Left lung (tissue), 10 donors: ENCODE measurements around the gene CCDC33. TPM values are rescaled to one million over a fixed set of nuclear protein-coding genes. Genes with fewer than 3 reads are reported as not detected.

Source experiments
- ATAC-seq: fragments of 200-7000 bp; cut with Tn5 transposase; one replicate; pipeline ENCODE4 v1.9.1; 2020; ENCODE audit warnings: moderate library complexity
- DNase-seq, 4 donors: peaks; one replicate each; pipeline ENCODE4 v3.0.0-alpha.2; 2013 to 2020
- H3K27ac ChIP-seq, 2 donors: fragments of 200-600 bp; sonication (generic) in 1 of 2; one replicate each; pipeline versions ENCODE4 v1.5.0 to v1.8.0; 2020 to 2021
- H3K27me3 ChIP-seq, 2 donors: fragments of 200-600 bp; sonication (generic) in 1 of 2; one replicate each; pipeline versions ENCODE4 v1.5.0 to v1.8.0; 2020 to 2021
- H3K36me3 ChIP-seq, 2 donors: fragments of 200-600 bp; sonication (generic) in 1 of 2; one replicate each; pipeline versions ENCODE4 v1.5.0 to v1.8.0; 2020 to 2021
- H3K4me1 ChIP-seq, 2 donors: fragments of 200-600 bp; one replicate each; pipeline ENCODE4 v1.8.0; 2021
- H3K4me3 ChIP-seq, 2 donors: fragments of 200-600 bp; sonication (generic) in 1 of 2; one replicate each; pipeline versions ENCODE4 v1.5.0 to v1.8.0; 2020 to 2021; ENCODE audit warnings: mild to moderate bottlenecking in 1 of 2
- H3K9me3 ChIP-seq, 2 donors: fragments of 200-600 bp; sonication (generic) in 1 of 2; one replicate each; pipeline versions ENCODE4 v1.5.0 to v1.8.0; 2020 to 2021
- CTCF ChIP-seq, 2 donors: fragments of 200-600 bp; sonication (generic) in 1 of 2; IDR thresholded peaks; one replicate each; pipeline versions ENCODE4 v1.5.0 to v1.8.0; 2021; ENCODE audit warnings: antibody characterized with exemption in 2 of 2
- intact Hi-C, 2 donors: fragments of 100-400 bp; cut with DNase I; formaldehyde crosslinking; loops; one replicate each; pipeline versions ENCODE4 v1.11.2 to v1.14.2; 2022
- polyA plus RNA-seq, 6 donors: library from polyadenylated mRNA; unstranded; fragments of 120-200 nt; gene quantifications; one replicate each; pipeline ENCODE4 v1.2.1, GENCODE V29; 2013; ENCODE audit not compliant: insufficient read length in 6 of 6
- total RNA-seq, 2 donors: library from RNA; stranded (reverse); fragmentation: NEBNext Ultra II Directional; extraction: Animal tissue kit (Norgen Biotek cat#: 25700); gene quantifications; one replicate each; pipeline ENCODE4 v1.2.1, GENCODE V29; 2021
- donor health status: DM: no; HTN: yes; CAD: no.
- donor health status: DM: no; HTN: no; CAD: no.

Gene CCDC33
- total and polyA plus RNA-seq, 8 donors, result 1.00 to 3.2 (median 1.9) TPM; not detected in 1

DNA sequence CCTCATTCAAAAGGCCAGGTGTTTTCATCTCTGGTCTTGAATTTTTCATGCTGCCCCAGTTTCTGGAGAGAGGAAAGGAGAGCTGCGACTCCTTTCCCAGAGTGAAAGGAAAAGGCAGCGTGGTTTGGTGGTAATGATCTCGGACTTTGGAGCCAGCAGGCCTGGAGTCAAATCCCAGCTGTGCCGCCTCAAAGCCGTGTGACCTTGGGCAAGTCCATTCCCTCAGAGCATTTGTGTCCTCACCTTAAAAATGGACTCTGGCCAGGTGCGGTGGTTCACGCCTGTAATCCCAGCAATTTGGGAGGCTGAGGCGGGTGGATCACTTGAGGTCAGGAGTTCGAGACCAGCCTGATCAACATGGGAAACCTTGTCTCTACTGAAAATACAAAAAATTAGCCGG is 4.7 kb upstream of the CCDC33 start:
- no peak for ATAC-seq
- Histone ChIP-seq H3K27ac (no peak overlapping the region), H3K4me1 (no peaks in the 10 kb centered on the region), H3K36me3 (no peaks in the 10 kb centered on the region), H3K4me3 (no peak overlapping the region), H3K9me3 (no peaks in the 10 kb centered on the region), H3K27me3 (peaks cover 0 to 12% of the 10 kb centered on the region in 2 donors)
- intact Hi-C loops, result no loop called here
- no peak for DNase-seq
- no peak for TF ChIP-seq CTCF (IDR thresholded peaks at IDR 0.05)

DNA sequence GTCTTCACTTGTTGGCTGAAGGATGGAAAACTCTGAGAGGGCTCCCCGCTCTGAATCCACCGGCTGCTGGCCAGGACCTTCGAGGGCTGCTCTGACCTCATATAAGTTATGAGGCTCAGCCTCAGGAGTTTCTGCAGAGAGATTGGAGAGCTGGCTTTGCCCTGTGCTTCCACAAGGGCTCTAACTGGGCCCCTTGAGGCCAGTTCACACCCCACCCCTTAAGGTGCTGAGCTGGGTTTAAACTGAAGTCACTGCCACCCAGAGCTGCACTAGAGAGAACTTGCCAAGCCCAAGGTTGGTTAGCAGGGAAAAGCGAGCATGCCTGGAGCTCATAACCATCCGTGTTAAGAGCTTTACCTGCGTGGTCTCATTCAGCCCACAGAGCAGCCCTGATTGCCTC is 2.8 kb upstream of the CCDC33 start:
- intact Hi-C loops, result no loop called here
- DNase-seq, result no peak
- ATAC-seq, result no peak
- Histone ChIP-seq H3K27ac (no peak overlapping the region), H3K4me3 (no peak overlapping the region), H3K9me3 (no peaks in the 10 kb centered on the region), H3K36me3 (no peaks in the 10 kb centered on the region), H3K4me1 (no peaks in the 10 kb centered on the region), H3K27me3 (peaks cover 0 to 10% of the 10 kb centered on the region in 2 donors)
- TF ChIP-seq CTCF (IDR thresholded peaks at IDR 0.05), result no peak

- H3K4me1 ChIP-seq, result no peaks in the 10 kb centered on the region
- no peak for TF ChIP-seq CTCF (IDR thresholded peaks at IDR 0.05)
- H3K27ac ChIP-seq, result no peak overlapping the region
- no peaks in the 10 kb centered on the region for H3K36me3 ChIP-seq
- H3K9me3 ChIP-seq, result no peaks in the 10 kb centered on the region
- H3K4me3 ChIP-seq, result no peak overlapping the region
- H3K27me3 ChIP-seq, result peaks cover 0 to 4% of the 10 kb centered on the region in 2 donors
- no peak for DNase-seq
- intact Hi-C loops, result no loop called here
- ATAC-seq, result no peak
Measured at GRCh38 chr15:74233851-74234597, 2.1 kb upstream of the CCDC33 start.

DNA sequence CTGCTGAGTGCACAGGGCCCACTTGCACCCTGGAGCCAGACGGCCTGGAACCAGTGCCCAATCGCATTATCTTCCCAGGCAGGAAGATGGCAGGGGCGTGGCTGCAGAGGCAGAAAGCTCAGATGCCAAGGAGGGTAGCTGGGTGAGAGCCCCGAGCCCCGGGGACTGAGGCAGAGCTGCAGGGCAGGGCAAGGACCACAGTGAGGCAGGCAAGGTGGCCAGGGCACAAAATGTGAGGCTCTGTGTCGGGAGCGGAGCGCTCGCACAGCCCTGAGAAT is 1.6 kb upstream of the CCDC33 start:
- no peak for TF ChIP-seq CTCF (IDR thresholded peaks at IDR 0.05)
- Histone ChIP-seq H3K4me1 (peaks cover 0 to 2% of the 10 kb centered on the region in 2 donors), H3K9me3 (no peaks in the 10 kb centered on the region), H3K27me3 (no peaks in the 10 kb centered on the region), H3K27ac (no peak overlapping the region), H3K4me3 (no peak overlapping the region), H3K36me3 (no peaks in the 10 kb centered on the region)
- DNase-seq, result peak in 1 of 4 donors; percentile 38
- no peak for ATAC-seq
- intact Hi-C loops, result no loop called here

DNA sequence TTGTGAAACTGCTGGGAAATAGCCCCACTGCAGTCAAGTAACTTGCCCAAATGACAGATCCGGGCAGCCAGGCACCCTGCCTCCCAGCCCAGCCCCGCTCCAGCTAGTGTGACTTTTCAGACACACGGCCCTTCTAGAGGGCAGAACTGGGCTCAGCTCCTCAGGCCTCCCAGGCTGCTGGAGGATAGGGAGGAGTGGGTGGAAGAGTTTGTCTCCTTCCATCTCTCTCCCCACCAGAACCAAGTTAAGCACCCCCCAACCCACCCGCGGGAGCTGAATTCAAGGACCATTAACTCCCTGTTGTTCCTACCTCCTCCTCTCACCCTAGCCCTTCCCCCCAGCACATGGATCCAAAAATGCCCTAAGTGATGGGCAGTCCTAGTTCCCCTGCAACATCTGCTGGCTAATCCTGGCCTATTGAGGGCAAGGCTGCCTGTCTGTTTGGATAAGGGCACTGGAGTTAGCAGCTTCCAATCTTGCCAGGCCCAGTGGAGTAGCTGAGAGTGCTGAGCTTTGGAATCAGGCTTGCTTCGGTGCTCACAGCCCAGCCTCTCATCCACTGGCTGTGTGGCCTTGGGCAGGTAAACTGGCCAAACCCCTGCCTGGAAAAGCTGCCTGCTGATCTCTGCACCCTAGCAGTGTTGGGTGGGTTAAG is 3.1 kb downstream of the CCDC33 start:
- no peak for DNase-seq
- H3K27ac ChIP-seq, result peak overlapping the region in 1 of 2 donors; percentile 53
- no peak overlapping the region for H3K4me3 ChIP-seq
- intact Hi-C loops, result no loop called here
- H3K4me1 ChIP-seq, result peaks cover 4 to 33% of the 10 kb centered on the region in 2 donors
- no peaks in the 10 kb centered on the region for H3K36me3 ChIP-seq
- TF ChIP-seq CTCF (IDR thresholded peaks at IDR 0.05), result no peak
- no peaks in the 10 kb centered on the region for H3K9me3 ChIP-seq
- ATAC-seq, result no peak
- H3K27me3 ChIP-seq, result no peaks in the 10 kb centered on the region
